DOHH2 (cell line): ENCODE measurements around the gene RNF135.
"Not testable (repeated sequence)": the region's sequence is repeated elsewhere in the genome, so short reads cannot be mapped to it uniquely, and the experiment has no call there.

Source experiments
- H3F3A ChIP-seq: fragments of 200-600 bp; sonication (generic), shearing (Covaris generic); 2 replicates; pipeline ENCODE4 v1.6.0; 2016; ENCODE audit warnings: antibody characterized with exemption, mild to moderate bottlenecking; ENCODE audit not compliant: control insufficient read depth, insufficient read depth
- H3K27ac ChIP-seq: fragments of 200-600 bp; sonication (generic); 2 replicates; pipeline ENCODE4 v1.5.1; 2014; ENCODE audit warnings: low read depth, mild to moderate bottlenecking, low read length, moderate library complexity
- H3K27me3 ChIP-seq: fragments of 200-600 bp; sonication (generic); 2 replicates; pipeline ENCODE4 v1.6.1; 2014; ENCODE audit warnings: mild to moderate bottlenecking, low read length, mixed read lengths; ENCODE audit not compliant: control insufficient read depth
- H3K36me3 ChIP-seq: fragments of 200-600 bp; sonication (generic); 2 replicates; pipeline ENCODE4 v1.6.1; 2014; ENCODE audit warnings: mild to moderate bottlenecking, low read length, moderate library complexity, mixed read lengths; ENCODE audit not compliant: control insufficient read depth
- H3K4me1 ChIP-seq: fragments of 200-600 bp; sonication (generic); 2 replicates; pipeline ENCODE4 v1.6.1; 2014; ENCODE audit warnings: mild to moderate bottlenecking, low read length, mixed read lengths; ENCODE audit not compliant: control insufficient read depth
- H3K4me2 ChIP-seq: fragments of 200-600 bp; sonication (generic); 2 replicates; pipeline ENCODE4 v1.6.0; 2014; ENCODE audit warnings: mild to moderate bottlenecking, low read length, moderate library complexity
- H3K4me3 ChIP-seq: fragments of 200-600 bp; sonication (generic); 2 replicates; pipeline ENCODE4 v1.5.1; 2014; ENCODE audit warnings: mild to moderate bottlenecking, low read length, mixed read lengths
- H3K79me2 ChIP-seq: fragments of 200-600 bp; sonication (generic); 2 replicates; pipeline ENCODE4 v1.6.1; 2014; ENCODE audit warnings: mild to moderate bottlenecking, low read length, mixed read lengths; ENCODE audit not compliant: control insufficient read depth
- H3K9me2 ChIP-seq: fragments of 200-600 bp; sonication (generic); replicated peaks from 2 replicates; pipeline ENCODE4 v1.6.1; 2014; ENCODE audit warnings: mild to moderate bottlenecking, low read length, mixed read lengths; ENCODE audit not compliant: control insufficient read depth
- H3K9me3 ChIP-seq: fragments of 200-600 bp; sonication (generic); 2 replicates; pipeline ENCODE4 v1.6.1; 2014; ENCODE audit warnings: antibody characterized with exemption, low read length, mixed read lengths; ENCODE audit not compliant: control insufficient read depth, insufficient read depth
- H4K20me1 ChIP-seq: fragments of 200-600 bp; sonication (generic); 2 replicates; pipeline ENCODE4 v1.6.0; 2014; ENCODE audit warnings: low read depth, mild to moderate bottlenecking, antibody characterized with exemption, low read length, moderate library complexity; ENCODE audit not compliant: control insufficient read depth, insufficient read depth
- CTCF ChIP-seq: fragments of 200-600 bp; sonication (generic); IDR thresholded peaks from one replicate; pipeline ENCODE4 v1.5.1; 2014; ENCODE audit warnings: antibody characterized with exemption, mild to moderate bottlenecking, low read depth, low read length; ENCODE audit not compliant: poor library complexity, severe bottlenecking
- EZH2phosphoT487 ChIP-seq: fragments of 200-600 bp; sonication (generic); IDR thresholded peaks from 2 replicates; pipeline ENCODE4 v1.6.1; 2017; ENCODE audit warnings: borderline replicate concordance, mild to moderate bottlenecking, antibody characterized with exemption, low read length, moderate library complexity, mixed read lengths

Gene RNF135

GRCh38 chr17:30975042-30975820 lies 4.4 kb downstream of the RNF135 start:
- no peak overlapping the region for H3K4me3 ChIP-seq
- peaks cover 64% of the 10 kb centered on the region for H3K79me2 ChIP-seq
- no peaks in the 10 kb centered on the region for H3K9me2 ChIP-seq
- peaks cover 4% of the 10 kb centered on the region; the same call in 1 of the 2 replicates for H3K9me3 ChIP-seq
- peaks cover 29% of the 10 kb centered on the region for H3K4me1 ChIP-seq
- no peak overlapping the region for H3K4me2 ChIP-seq
- TF ChIP-seq CTCF (no peak), EZH2phosphoT487 (no peak)
- H4K20me1 ChIP-seq, result no peaks in the 10 kb centered on the region
- H3K27ac ChIP-seq, result no peak overlapping the region
- H3K36me3 ChIP-seq, result peaks cover 36% of the 10 kb centered on the region
- H3F3A ChIP-seq, result peaks cover 13% of the 10 kb centered on the region
- no peaks in the 10 kb centered on the region for H3K27me3 ChIP-seq

- H3K4me1 ChIP-seq, result not testable (repeated sequence)
These were observed 9.1 kb downstream of the RNF135 start for GRCh38 chr17:30979919-30980318.

GRCh38 chr17:30981531-30982519 lies 11.0 kb downstream of the RNF135 start:
- Histone ChIP-seq H4K20me1 (peaks cover 6% of the 10 kb centered on the region; the same call in 1 of the 2 replicates), H3K9me3 (no peaks in the 10 kb centered on the region)
- no peak for TF ChIP-seq EZH2phosphoT487

More at GRCh38 chr17:30979919-30980318, 9.1 kb downstream of the RNF135 start:
- not testable (repeated sequence) for H3K4me3 ChIP-seq, H3F3A ChIP-seq, H3K27me3 ChIP-seq, H3K4me2 ChIP-seq, H3K9me2 ChIP-seq, H3K9me3 ChIP-seq, H3K27ac ChIP-seq, H4K20me1 ChIP-seq
- Histone ChIP-seq H3K79me2 (peaks cover 47% of the 10 kb centered on the region), H3K36me3 (peaks cover 14% of the 10 kb centered on the region)

GRCh38 chr17:30982855-30983254 lies 12.0 kb downstream of the RNF135 start:
- peaks cover 27% of the 10 kb centered on the region for H3K79me2 ChIP-seq
- peaks cover 5% of the 10 kb centered on the region for H3F3A ChIP-seq
- TF ChIP-seq CTCF, result no peak
- TF ChIP-seq EZH2phosphoT487, result no peak
- no peak overlapping the region for H3K27ac ChIP-seq
- H3K9me2 ChIP-seq, result no peaks in the 10 kb centered on the region
- H3K9me3 ChIP-seq, result no peaks in the 10 kb centered on the region
- peaks cover 6% of the 10 kb centered on the region; the same call in 1 of the 2 replicates for H4K20me1 ChIP-seq
- H3K4me3 ChIP-seq, result no peak overlapping the region
- H3K4me1 ChIP-seq, result no peaks in the 10 kb centered on the region
- H3K36me3 ChIP-seq, result peaks cover 26% of the 10 kb centered on the region
- no peak overlapping the region for H3K4me2 ChIP-seq
- H3K27me3 ChIP-seq, result no peaks in the 10 kb centered on the region

More at GRCh38 chr17:30981531-30982519, 11.0 kb downstream of the RNF135 start:
- Histone ChIP-seq H3K4me2 (no peak overlapping the region), H3F3A (peaks cover 6% of the 10 kb centered on the region), H3K27ac (no peak overlapping the region), H3K9me2 (no peaks in the 10 kb centered on the region), H3K79me2 (peaks cover 31% of the 10 kb centered on the region), H3K4me1 (no peaks in the 10 kb centered on the region), H3K36me3 (peaks cover 22% of the 10 kb centered on the region), H3K4me3 (no peak overlapping the region), H3K27me3 (no peaks in the 10 kb centered on the region)
